GM12874 (cell line): ENCODE data around the gene CEP41.

Source experiments
- CTCF ChIP-seq: IDR thresholded peaks from 2 replicates; pipeline ENCODE4 v1.5.1; 2011; ENCODE audit warnings: low read depth, mild to moderate bottlenecking, control low read depth, low read length, moderate library complexity; ENCODE audit not compliant: insufficient read depth

The CEP41 gene

DNA sequence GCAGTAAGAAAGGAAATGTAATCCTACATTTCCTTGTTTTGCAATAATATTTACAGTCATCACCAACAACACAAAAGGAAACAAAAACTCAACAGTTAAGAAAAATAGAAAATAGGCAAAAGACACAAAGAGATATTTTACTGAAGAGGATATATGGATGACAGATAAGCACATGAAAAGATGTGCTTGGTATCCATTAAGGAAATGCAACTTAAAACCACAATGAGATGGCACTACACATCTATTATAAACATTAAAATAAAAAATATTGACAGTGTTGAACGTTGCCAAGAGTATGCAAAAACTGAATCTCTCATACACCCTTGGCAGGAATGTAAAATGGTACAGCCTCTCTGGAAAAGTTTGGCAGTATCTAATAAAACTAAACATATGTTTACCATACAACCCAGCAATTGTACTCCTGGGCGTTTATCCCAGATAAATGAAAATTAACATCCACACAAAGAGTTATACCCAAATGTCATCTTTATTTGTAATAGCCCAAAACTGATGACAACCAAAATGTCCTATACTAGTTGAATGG lies 5.4 kb downstream of the CEP41 start:
- TF ChIP-seq CTCF: no peak

GRCh38 chr7:130433301-130433700 lies 7.5 kb downstream of the CEP41 start:
- TF ChIP-seq CTCF: no peak

DNA sequence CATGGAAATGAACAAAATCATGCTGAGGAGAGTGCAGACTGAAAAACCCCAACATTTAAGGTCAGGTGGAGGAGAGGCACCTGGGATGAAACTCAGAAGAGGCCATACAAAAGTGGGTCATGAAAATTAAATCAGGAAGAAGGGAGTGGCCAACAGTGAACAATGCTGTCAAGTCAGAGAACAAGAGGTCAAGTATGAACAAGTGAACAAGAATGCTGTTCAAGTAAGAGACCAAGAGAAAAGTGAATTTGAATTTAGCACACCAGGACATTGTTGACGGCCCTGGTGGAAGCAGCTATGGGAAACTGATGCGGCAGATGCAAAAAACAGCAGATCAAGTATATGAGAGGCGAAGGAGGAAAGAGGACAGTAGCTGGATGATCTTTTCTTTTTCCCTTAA lies 7.9 kb downstream of the CEP41 start:
- TF ChIP-seq CTCF: no peak

- TF ChIP-seq CTCF: no peak
These were observed 9.8 kb downstream of the CEP41 start for GRCh38 chr7:130430841-130431666.

DNA sequence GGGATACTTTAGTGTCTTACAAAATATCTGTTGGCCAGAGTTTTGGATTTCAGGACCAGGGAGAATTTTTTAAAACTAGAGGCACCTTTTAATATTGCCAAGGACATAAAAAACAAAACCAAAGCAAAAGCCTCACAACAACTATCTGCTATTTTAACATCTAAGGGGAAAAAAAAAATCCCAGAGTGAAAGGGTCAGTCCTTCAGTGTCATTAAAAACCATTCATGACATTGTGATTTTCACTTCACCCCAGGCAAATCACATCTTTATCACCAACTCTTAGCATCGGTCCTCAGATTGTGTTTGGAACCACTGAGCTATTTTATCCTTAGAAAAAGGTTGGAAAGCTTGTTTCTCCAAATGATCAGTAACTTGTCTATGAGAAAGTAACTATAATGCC lies 10.7 kb downstream of the CEP41 start:
- no peak for TF ChIP-seq CTCF

- no peak for TF ChIP-seq CTCF
These were observed 11.8 kb downstream of the CEP41 start for GRCh38 chr7:130429019-130429418.

- no peak for TF ChIP-seq CTCF
These were observed 14.3 kb downstream of the CEP41 start for GRCh38 chr7:130426564-130426963.
